HepG2 (cell line): ENCODE results near the gene LRRC28. TPM values are rescaled to one million over a fixed set of nuclear protein-coding genes. Genes with fewer than 3 reads are reported as not detected.

Source experiments
- ATAC-seq: fragments of 200-7000 bp; cut with Tn5 transposase; 3 replicates; pipeline ENCODE4 v1.9.1; 2020; ENCODE audit warnings: mild to moderate bottlenecking, moderate library complexity
- BruUV-seq: library from RNA; stranded (reverse); fragments of 400-500 nt; replicated peaks from 2 replicates; lab custom pipeline; 2021; lab: Mats Ljungman, UMichigan
- CTCF ChIA-PET: fragments of 300-600 bp; formaldehyde crosslinking; extraction: SDS; loops from one replicate; lab custom pipeline; 2021; ENCODE audit warnings: low total read pairs, inconsistent platforms, low intra/inter-chr PET ratio; lab: Yijun Ruan, JAX
- POLR2A ChIA-PET: fragments of 350-600 bp; sonication (Branson Sonifier 250); formaldehyde crosslinking; loops from one replicate; lab custom pipeline; 2020; ENCODE audit warnings: antibody characterized with exemption, inconsistent platforms; lab: Yijun Ruan, JAX
- DNase-seq: peaks from one replicate; pipeline ENCODE4 v3.0.0-alpha.2; 2015; ENCODE audit warnings: low spot score
- FAIRE-seq: peaks from 3 replicates; lab custom pipeline; 2011; peaks lifted over from hg19 to GRCh38; lab: Jason Lieb, UNC
- H2AFZ ChIP-seq: one replicate; pipeline ENCODE4 v1.6.1; 2011; ENCODE audit warnings: low read length, inconsistent platforms
- H3K27ac ChIP-seq: fragments of 300-600 bp; 3 replicates; pipeline ENCODE4 v1.8.0; 2011; ENCODE audit warnings: mixed run types, mild to moderate bottlenecking, mixed read lengths, low read length, inconsistent platforms; ENCODE audit not compliant: insufficient read depth; ENCODE audit errors: extremely low read length
- H3K27me3 ChIP-seq, 2 experiments: fragments of 200-600 bp in 1 of 2; 2 replicates in 1 of 2; 3 replicates in 1 of 2; pipeline versions ENCODE4 v1.6.0 to v1.8.0; 2011; ENCODE audit warnings: low read length in 2 of 2, mild to moderate bottlenecking in 2 of 2, moderate library complexity in 2 of 2, inconsistent platforms in 1 of 2; ENCODE audit not compliant: insufficient read depth in 2 of 2, control insufficient read depth in 1 of 2
- H3K36me3 ChIP-seq, 2 experiments: fragments of 200-600 bp in 1 of 2; replicated peaks in 1 of 2; 2 replicates in 1 of 2; 3 replicates in 1 of 2; pipeline versions ENCODE4 v1.5.1 to v1.8.0; 2011; ENCODE audit warnings: low read length in 2 of 2, inconsistent platforms in 1 of 2; ENCODE audit not compliant: insufficient read depth in 2 of 2, control insufficient read depth in 1 of 2
- H3K4me1 ChIP-seq: 2 replicates; pipeline ENCODE4 v1.5.1; 2012; ENCODE audit warnings: low read length, inconsistent platforms; ENCODE audit not compliant: insufficient read depth
- H3K4me2 ChIP-seq: 2 replicates; pipeline ENCODE4 v1.6.0; 2011; ENCODE audit warnings: low read depth, low read length, inconsistent platforms
- H3K4me3 ChIP-seq, 3 experiments: fragments of 200-600 bp in 1 of 3; sonication (generic), shearing (Covaris generic) in 1 of 3; replicated peaks in 1 of 3; 2 replicates each; pipeline ENCODE4 v1.5.1; 2011 to 2016; ENCODE audit warnings: low read length in 3 of 3, inconsistent platforms in 2 of 3, low read depth in 2 of 3, mild to moderate bottlenecking in 2 of 3, control low read depth in 1 of 3, mixed read lengths in 1 of 3; ENCODE audit not compliant: insufficient read depth in 1 of 3
- H3K79me2 ChIP-seq: one replicate; pipeline ENCODE4 v1.6.1; 2011; ENCODE audit warnings: low read length, inconsistent platforms; ENCODE audit not compliant: insufficient read depth
- H3K9ac ChIP-seq: 2 replicates; pipeline ENCODE4 v1.6.0; 2011; ENCODE audit warnings: mild to moderate bottlenecking, low read depth, low read length, inconsistent platforms; ENCODE audit not compliant: insufficient read depth
- H3K9me3 ChIP-seq: 2 replicates; pipeline ENCODE4 v1.5.1; 2012; ENCODE audit warnings: mild to moderate bottlenecking, low read length
- H4K20me1 ChIP-seq: 2 replicates; pipeline ENCODE4 v1.6.0; 2011; ENCODE audit warnings: inconsistent platforms, mild to moderate bottlenecking, low read length, moderate library complexity; ENCODE audit not compliant: insufficient read depth
- BRD4 ChIP-seq: sonication (generic); formaldehyde crosslinking; IDR thresholded peaks from 2 replicates; pipeline ENCODE4 v1.4.0; 2020; ENCODE audit warnings: missing genetic modification reagents
- CHD2 ChIP-seq: IDR thresholded peaks from 2 replicates; pipeline ENCODE4 v1.6.1; 2011; ENCODE audit warnings: low read depth, low read length, improper control_type of control experiment
- EED ChIP-seq: sonication (generic); formaldehyde crosslinking; IDR thresholded peaks from 2 replicates; pipeline ENCODE4 v1.5.0; 2020; ENCODE audit warnings: mild to moderate bottlenecking, missing genetic modification reagents
- HDAC2 ChIP-seq: sonication (generic); formaldehyde crosslinking; IDR thresholded peaks from 2 replicates; pipeline ENCODE4 v1.4.0; 2020; ENCODE audit warnings: missing genetic modification reagents
- NFRKB ChIP-seq: fragments of 450-650 bp; IDR thresholded peaks from 2 replicates; pipeline ENCODE4 v1.6.1; 2017
- RAD51 ChIP-seq: fragments of 450-650 bp; IDR thresholded peaks from 2 replicates; pipeline ENCODE4 v1.6.1; 2016; ENCODE audit warnings: borderline replicate concordance
- REXO4 ChIP-seq: sonication (generic); formaldehyde crosslinking; IDR thresholded peaks from 2 replicates; pipeline ENCODE4 v1.8.0; 2022; ENCODE audit warnings: missing genetic modification reagents, mild to moderate bottlenecking, borderline replicate concordance
- SP5 ChIP-seq: IDR thresholded peaks from 2 replicates; pipeline ENCODE4 v1.6.1; 2016; ENCODE audit warnings: low read depth, borderline replicate concordance
- ZKSCAN8 ChIP-seq: IDR thresholded peaks from 2 replicates; pipeline ENCODE4 v1.6.1; 2016; ENCODE audit warnings: borderline replicate concordance, missing genetic modification reagents, missing compliant biosample characterization
- ZNF292 ChIP-seq: sonication (generic); formaldehyde crosslinking; IDR thresholded peaks from 2 replicates; pipeline ENCODE4 v1.8.1; 2022; ENCODE audit warnings: mild to moderate bottlenecking, low read depth, missing genetic modification reagents, borderline replicate concordance
- ZNF296 ChIP-seq: sonication (generic); formaldehyde crosslinking; conservative IDR thresholded peaks from 2 replicates; pipeline ENCODE4 v1.5.0; 2020; ENCODE audit warnings: mild to moderate bottlenecking, missing genetic modification reagents
- ZSCAN29 ChIP-seq: sonication (generic); formaldehyde crosslinking; conservative IDR thresholded peaks from 2 replicates; pipeline ENCODE4 v1.4.0; 2020; ENCODE audit warnings: mild to moderate bottlenecking, missing genetic modification reagents
- WGBS: methylation state at CpG from one replicate; pipeline ENCODE4 v1.1.6; 2017; ENCODE audit warnings: low lambda C conversion rate; 5-methylcytosine and 5-hydroxymethylcytosine counted together
- in situ Hi-C: cut with HindIII; loops from 2 replicates; pipeline ENCODE4 v1.10.0; 2017; ENCODE audit warnings: low pct_unique_long_range_greater_than_20kb; ENCODE audit not compliant: extremely low pct_ligation_motif_present
- intact Hi-C: fragments of 100-400 bp; cut with micrococcal nuclease; formaldehyde crosslinking; loops from one replicate; pipeline ENCODE4 v1.10.0; 2022; ENCODE audit not compliant: unreplicated experiment
- polyA plus RNA-seq, 8 experiments: library from polyadenylated mRNA; depleted of rRNA in 3 of 8; stranded (reverse) in 7 of 8; unstranded in 1 of 8; fragments of >200 nt; fragmentation: Illumina TruSeq in 4 of 8; extraction: Trizol in 4 of 8; gene quantifications; 2 replicates each; pipeline versions ENCODE4 v1.2.1 to v1.2.3, GENCODE V29; 2011 to 2016; ENCODE audit warnings: low read depth in 4 of 8, missing spikeins in 1 of 8, mixed read lengths in 1 of 8; ENCODE audit not compliant: insufficient read depth in 1 of 8
- total RNA-seq, 5 experiments: library from RNA; depleted of rRNA; stranded (reverse); fragments of >200 nt; fragmentation: Illumina TruSeq; extraction: Trizol; gene quantifications; 2 replicates each; pipeline ENCODE4 v1.2.3, GENCODE V29; 2016; ENCODE audit warnings: low read depth in 1 of 5
- TF ChIP-seq, protein P1 (sequence below): sonication (generic); formaldehyde crosslinking; IDR thresholded peaks from 2 replicates; pipeline ENCODE4 v1.4.0; 2020; ENCODE audit warnings: missing genetic modification reagents, borderline replicate concordance
- TF ChIP-seq, protein P2 (sequence below), 2 experiments: sonication (generic) in 1 of 2; formaldehyde crosslinking in 1 of 2; IDR thresholded peaks; 2 replicates each; pipeline versions ENCODE4 v1.6.1 to v1.9.0; 2014 to 2022; ENCODE audit warnings: antibody characterized with exemption in 1 of 2, borderline replicate concordance in 1 of 2, inconsistent platforms in 1 of 2, low read depth in 1 of 2, missing genetic modification reagents in 1 of 2

LRRC28 gene
- total and polyA plus RNA-seq, 2 of the 13 experiments (the other 11 are each of a cell fraction or from before 2014, with no cell fraction given): 17.5 to 21.3 TPM

DNA sequence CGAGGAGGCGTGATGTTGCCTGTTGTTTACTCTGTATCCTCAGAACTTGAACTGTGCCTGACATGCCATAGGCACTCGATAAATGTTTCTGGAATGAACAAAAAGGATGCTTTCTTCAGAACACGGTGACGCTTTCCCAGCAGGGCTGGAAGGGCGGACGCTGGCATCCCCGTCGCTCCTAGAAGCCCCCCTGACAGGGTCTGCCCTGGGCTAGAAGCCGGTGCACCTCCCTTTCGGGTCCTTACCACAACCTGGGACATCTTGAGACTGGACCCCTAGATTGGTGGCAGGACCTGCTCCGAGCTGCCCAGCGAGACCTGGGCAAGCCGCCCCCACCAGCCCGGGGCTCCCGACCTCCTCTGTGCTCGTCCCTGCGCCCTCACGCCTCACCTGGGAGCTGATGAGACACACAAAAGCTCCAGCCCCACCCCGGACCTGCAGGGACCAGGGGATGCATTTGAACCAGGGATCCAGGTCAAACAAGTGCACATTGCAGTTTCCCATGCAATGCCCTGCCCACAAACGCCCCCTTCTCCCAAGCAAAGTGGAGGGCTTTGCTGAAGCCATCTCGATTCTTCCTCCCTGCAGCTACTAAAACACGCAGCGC, 183.3 kb downstream of the LRRC28 start (continued):
- TF ChIP-seq, protein P1, sequence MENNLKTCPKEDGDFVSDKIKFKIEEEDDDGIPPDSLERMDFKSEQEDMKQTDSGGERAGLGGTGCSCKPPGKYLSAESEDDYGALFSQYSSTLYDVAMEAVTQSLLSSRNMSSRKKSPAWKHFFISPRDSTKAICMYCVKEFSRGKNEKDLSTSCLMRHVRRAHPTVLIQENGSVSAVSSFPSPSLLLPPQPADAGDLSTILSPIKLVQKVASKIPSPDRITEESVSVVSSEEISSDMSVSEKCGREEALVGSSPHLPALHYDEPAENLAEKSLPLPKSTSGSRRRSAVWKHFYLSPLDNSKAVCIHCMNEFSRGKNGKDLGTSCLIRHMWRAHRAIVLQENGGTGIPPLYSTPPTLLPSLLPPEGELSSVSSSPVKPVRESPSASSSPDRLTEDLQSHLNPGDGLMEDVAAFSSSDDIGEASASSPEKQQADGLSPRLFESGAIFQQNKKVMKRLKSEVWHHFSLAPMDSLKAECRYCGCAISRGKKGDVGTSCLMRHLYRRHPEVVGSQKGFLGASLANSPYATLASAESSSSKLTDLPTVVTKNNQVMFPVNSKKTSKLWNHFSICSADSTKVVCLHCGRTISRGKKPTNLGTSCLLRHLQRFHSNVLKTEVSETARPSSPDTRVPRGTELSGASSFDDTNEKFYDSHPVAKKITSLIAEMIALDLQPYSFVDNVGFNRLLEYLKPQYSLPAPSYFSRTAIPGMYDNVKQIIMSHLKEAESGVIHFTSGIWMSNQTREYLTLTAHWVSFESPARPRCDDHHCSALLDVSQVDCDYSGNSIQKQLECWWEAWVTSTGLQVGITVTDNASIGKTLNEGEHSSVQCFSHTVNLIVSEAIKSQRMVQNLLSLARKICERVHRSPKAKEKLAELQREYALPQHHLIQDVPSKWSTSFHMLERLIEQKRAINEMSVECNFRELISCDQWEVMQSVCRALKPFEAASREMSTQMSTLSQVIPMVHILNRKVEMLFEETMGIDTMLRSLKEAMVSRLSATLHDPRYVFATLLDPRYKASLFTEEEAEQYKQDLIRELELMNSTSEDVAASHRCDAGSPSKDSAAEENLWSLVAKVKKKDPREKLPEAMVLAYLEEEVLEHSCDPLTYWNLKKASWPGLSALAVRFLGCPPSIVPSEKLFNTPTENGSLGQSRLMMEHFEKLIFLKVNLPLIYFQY: no peak
- TF ChIP-seq ZNF296 (CRISPR knock-in tag) (no peak), SP5 (CRISPR knock-in tag) (no peak), CHD2 (no peak), EED (CRISPR knock-in tag) (no peak), RAD51 (no peak), ZSCAN29 (CRISPR knock-in tag) (no peak)
- TF ChIP-seq, all 625 proteins: peak for 0

DNA sequence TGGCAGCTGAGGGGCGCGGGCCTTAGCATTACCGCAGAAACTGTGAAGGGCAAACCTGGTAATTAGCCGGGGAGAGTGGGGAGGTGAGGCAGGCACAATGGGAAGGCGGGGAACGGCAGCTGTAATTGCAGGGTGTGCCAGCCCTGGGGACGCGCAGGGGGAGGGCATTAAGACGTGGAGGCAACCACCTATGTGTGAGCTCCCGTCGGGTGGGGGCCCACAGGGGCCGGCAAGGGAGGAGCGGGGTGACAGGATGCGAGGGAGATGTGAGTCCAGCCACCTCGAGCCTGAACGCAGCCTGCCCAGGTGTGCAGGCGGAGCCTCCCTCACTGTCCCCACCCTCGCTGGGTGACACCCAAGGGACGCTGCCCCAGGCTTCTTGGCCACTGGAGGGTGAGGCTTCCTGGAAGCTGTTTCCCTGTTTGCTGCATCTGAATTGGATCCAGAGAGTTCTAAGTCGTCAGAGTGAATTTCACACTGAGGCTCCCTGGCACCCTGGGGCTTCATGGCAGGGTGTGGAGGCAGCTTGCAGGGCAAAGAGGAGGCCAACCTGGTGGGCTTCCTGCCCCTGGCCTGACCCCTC, 183.9 kb downstream of the LRRC28 start:
- Histone ChIP-seq H3K27me3 (peaks cover 12 to 84% of the 10 kb centered on the region in 2 experiments), H2AFZ (no peak overlapping the region), H3K79me2 (no peaks in the 10 kb centered on the region), H3K4me3 (no peak overlapping the region), H3K27ac (no peak overlapping the region), H3K9me3 (no peaks in the 10 kb centered on the region), H3K9ac (no peak overlapping the region), H3K4me2 (no peak overlapping the region), H3K4me1 (peaks cover 52% of the 10 kb centered on the region), H3K36me3 (no peaks in the 10 kb centered on the region), H4K20me1 (no peaks in the 10 kb centered on the region)
- FAIRE-seq (no peak), ATAC-seq (no peak), DNase-seq (no peak)
- WGBS: 61% methylated on average over 16 of the region's 20 CpGs
- POLR2A ChIA-PET: no interaction called here
- in situ Hi-C loops (loop anchor here (10.0 kb wide), 1 partner anchor 130 kb away; the partner anchor contains the start of gene MEF2A), intact Hi-C loops (no loop called here)
- CTCF ChIA-PET: no interaction called here
- no TSS peak for BruUV-seq
- TF ChIP-seq, protein P2, sequence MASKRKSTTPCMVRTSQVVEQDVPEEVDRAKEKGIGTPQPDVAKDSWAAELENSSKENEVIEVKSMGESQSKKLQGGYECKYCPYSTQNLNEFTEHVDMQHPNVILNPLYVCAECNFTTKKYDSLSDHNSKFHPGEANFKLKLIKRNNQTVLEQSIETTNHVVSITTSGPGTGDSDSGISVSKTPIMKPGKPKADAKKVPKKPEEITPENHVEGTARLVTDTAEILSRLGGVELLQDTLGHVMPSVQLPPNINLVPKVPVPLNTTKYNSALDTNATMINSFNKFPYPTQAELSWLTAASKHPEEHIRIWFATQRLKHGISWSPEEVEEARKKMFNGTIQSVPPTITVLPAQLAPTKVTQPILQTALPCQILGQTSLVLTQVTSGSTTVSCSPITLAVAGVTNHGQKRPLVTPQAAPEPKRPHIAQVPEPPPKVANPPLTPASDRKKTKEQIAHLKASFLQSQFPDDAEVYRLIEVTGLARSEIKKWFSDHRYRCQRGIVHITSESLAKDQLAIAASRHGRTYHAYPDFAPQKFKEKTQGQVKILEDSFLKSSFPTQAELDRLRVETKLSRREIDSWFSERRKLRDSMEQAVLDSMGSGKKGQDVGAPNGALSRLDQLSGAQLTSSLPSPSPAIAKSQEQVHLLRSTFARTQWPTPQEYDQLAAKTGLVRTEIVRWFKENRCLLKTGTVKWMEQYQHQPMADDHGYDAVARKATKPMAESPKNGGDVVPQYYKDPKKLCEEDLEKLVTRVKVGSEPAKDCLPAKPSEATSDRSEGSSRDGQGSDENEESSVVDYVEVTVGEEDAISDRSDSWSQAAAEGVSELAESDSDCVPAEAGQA (IDR thresholded peaks at IDR 0.05; ENCODE audit: low read depth): no peak
- TF ChIP-seq, protein P2 (CRISPR knock-in tag; IDR thresholded peaks at IDR 0.05; ENCODE audit: borderline replicate concordance): no peak
- TF ChIP-seq BRD4 (CRISPR knock-in tag) (no peak), REXO4 (no peak), ZKSCAN8 (CRISPR knock-in tag) (no peak), NFRKB (no peak), HDAC2 (no peak), ZNF292 (CRISPR knock-in tag) (no peak)
